IPS-20b (cell line): Measurements from ENCODE around the gene CREB3L2.
"Not testable (repeated sequence)": the region's sequence is repeated elsewhere in the genome, so short reads cannot be mapped to it uniquely, and the experiment has no call there.

Experiments
- H3K27ac ChIP-seq: one replicate; pipeline ENCODE4 v1.5.1; 2013; ENCODE audit warnings: low read length
- H3K27me3 ChIP-seq: 2 replicates; pipeline ENCODE4 v1.6.1; 2013; ENCODE audit warnings: mild to moderate bottlenecking, low read length, inconsistent platforms; ENCODE audit not compliant: insufficient read depth
- H3K36me3 ChIP-seq: 2 replicates; pipeline ENCODE4 v1.6.1; 2013; ENCODE audit warnings: low read depth, mild to moderate bottlenecking, inconsistent platforms, low read length, moderate library complexity; ENCODE audit not compliant: insufficient read depth
- H3K4me1 ChIP-seq: 2 replicates; pipeline ENCODE4 v1.6.1; 2013; ENCODE audit warnings: mild to moderate bottlenecking, control low read depth, inconsistent platforms, low read length, moderate library complexity; ENCODE audit not compliant: insufficient read depth
- H3K4me3 ChIP-seq: 2 replicates; pipeline ENCODE4 v1.5.1; 2013; ENCODE audit warnings: mild to moderate bottlenecking, low read length, inconsistent platforms
- H3K9ac ChIP-seq: 2 replicates; pipeline ENCODE4 v1.6.1; 2013; ENCODE audit warnings: low read depth, mild to moderate bottlenecking, inconsistent platforms, low read length, moderate library complexity
- H3K9me3 ChIP-seq: 2 replicates; pipeline ENCODE4 v1.6.1; 2013; ENCODE audit warnings: mild to moderate bottlenecking, low read depth, low read length, inconsistent platforms; ENCODE audit not compliant: insufficient read depth

The CREB3L2 gene

GRCh38 chr7:137987018-137987349, 14.9 kb downstream of the CREB3L2 start:
- Histone ChIP-seq H3K27ac (no peak overlapping the region), H3K4me3 (no peak overlapping the region)

GRCh38 chr7:137986252-137987017, 15.5 kb downstream of the CREB3L2 start:
- Histone ChIP-seq H3K4me3 (no peak overlapping the region), H3K4me1 (peaks cover 11% of the 10 kb centered on the region; the same call in 1 of the 2 replicates), H3K36me3 (no peaks in the 10 kb centered on the region; the same call in 1 of the 2 replicates), H3K27ac (no peak overlapping the region), H3K9ac (no peak overlapping the region), H3K27me3 (no peaks in the 10 kb centered on the region), H3K9me3 (no peaks in the 10 kb centered on the region)

More at GRCh38 chr7:137987018-137987349, 14.9 kb downstream of the CREB3L2 start:
- no peak overlapping the region for H3K9ac ChIP-seq
- peaks cover 11% of the 10 kb centered on the region; the same call in 1 of the 2 replicates for H3K4me1 ChIP-seq
- H3K36me3 ChIP-seq = no peaks in the 10 kb centered on the region; the same call in 1 of the 2 replicates
- no peaks in the 10 kb centered on the region for H3K9me3 ChIP-seq
- no peaks in the 10 kb centered on the region for H3K27me3 ChIP-seq

DNA sequence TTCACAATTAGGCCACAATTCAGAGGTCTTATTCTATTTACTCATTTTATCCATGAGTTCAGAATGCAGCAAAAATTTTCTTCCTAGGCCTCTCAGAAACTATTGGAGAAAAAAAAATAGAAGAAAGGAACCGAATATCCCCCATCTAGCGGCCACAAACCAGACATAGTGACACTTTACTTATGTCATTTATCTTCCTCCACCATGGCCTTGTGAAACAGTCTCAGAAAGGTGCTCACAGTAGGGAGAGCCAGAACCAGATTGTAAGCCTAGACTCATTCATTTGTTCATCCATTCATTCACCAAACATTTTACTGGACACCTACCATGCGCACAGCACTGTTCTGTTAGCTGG, 16.0 kb downstream of the CREB3L2 start:
- Histone ChIP-seq H3K36me3 (no peaks in the 10 kb centered on the region; the same call in 1 of the 2 replicates), H3K27ac (no peak overlapping the region), H3K4me3 (no peak overlapping the region), H3K9me3 (no peaks in the 10 kb centered on the region), H3K4me1 (peaks cover 11% of the 10 kb centered on the region; the same call in 1 of the 2 replicates), H3K9ac (no peak overlapping the region), H3K27me3 (no peaks in the 10 kb centered on the region)

- H3K9ac ChIP-seq = no peak overlapping the region
- H3K4me3 ChIP-seq = no peak overlapping the region
- H3K36me3 ChIP-seq = no peaks in the 10 kb centered on the region; the same call in 1 of the 2 replicates
- peaks cover 6% of the 10 kb centered on the region; the same call in 1 of the 2 replicates for H3K4me1 ChIP-seq
- no peaks in the 10 kb centered on the region for H3K9me3 ChIP-seq
- H3K27me3 ChIP-seq = no peaks in the 10 kb centered on the region
- no peak overlapping the region for H3K27ac ChIP-seq
These were observed 16.5 kb downstream of the CREB3L2 start for GRCh38 chr7:137985253-137985896.

GRCh38 chr7:137984181-137985041, 17.5 kb downstream of the CREB3L2 start:
- Histone ChIP-seq H3K4me1 (0 out of 2 replicates have a peak, but pooled peaks cover 2% of the 10 kb centered on the region), H3K4me3 (no peak overlapping the region), H3K27ac (no peak overlapping the region), H3K36me3 (no peaks in the 10 kb centered on the region; the same call in 1 of the 2 replicates), H3K9ac (no peak overlapping the region), H3K9me3 (no peaks in the 10 kb centered on the region), H3K27me3 (no peaks in the 10 kb centered on the region)

DNA sequence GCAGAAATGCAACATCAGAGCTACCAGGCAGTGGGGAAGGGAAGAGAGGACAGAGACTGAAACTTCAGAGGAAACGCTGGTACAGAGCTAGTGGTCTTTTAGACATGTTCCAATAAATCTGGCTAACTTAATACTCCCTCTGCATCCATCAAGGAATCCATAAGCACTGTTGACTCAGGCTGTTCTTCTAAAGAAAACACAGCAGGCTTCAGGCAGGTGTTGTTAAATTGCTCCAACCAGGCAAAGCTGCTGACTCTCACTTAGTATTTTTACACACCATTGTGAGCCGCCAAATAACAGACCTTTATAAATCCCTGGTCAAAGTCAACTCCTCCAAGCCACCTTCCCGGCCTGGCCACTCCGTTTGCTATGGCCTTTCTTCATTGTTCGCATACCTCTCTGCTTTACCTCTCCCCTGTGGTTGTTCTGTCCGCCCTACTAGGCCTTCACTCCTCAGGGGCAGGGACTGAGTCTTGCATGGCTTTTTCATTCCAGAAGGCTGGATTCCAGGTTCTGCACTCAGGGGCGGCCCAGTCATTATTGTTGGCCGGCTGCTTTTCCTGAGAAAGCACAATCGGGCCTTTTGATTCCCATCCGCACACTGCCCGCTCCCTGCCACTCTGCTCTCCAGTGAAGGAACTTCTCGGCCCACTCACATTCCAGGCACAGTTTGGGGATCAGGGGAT, 18.4 kb downstream of the CREB3L2 start:
- 0 out of 2 replicates have a peak, but pooled peaks cover 2% of the 10 kb centered on the region for H3K4me1 ChIP-seq
- no peaks in the 10 kb centered on the region; the same call in 1 of the 2 replicates for H3K36me3 ChIP-seq
- no peak overlapping the region for H3K9ac ChIP-seq
- H3K9me3 ChIP-seq = no peaks in the 10 kb centered on the region
- H3K4me3 ChIP-seq = no peak overlapping the region
- H3K27me3 ChIP-seq = no peaks in the 10 kb centered on the region
- H3K27ac ChIP-seq = no peak overlapping the region

- H3K9me3 ChIP-seq, H3K36me3 ChIP-seq, H3K4me1 ChIP-seq, H3K27ac ChIP-seq, H3K4me3 ChIP-seq, H3K9ac ChIP-seq, H3K27me3 ChIP-seq: not testable (repeated sequence)
These were observed 19.5 kb downstream of the CREB3L2 start for GRCh38 chr7:137982394-137982793.

DNA sequence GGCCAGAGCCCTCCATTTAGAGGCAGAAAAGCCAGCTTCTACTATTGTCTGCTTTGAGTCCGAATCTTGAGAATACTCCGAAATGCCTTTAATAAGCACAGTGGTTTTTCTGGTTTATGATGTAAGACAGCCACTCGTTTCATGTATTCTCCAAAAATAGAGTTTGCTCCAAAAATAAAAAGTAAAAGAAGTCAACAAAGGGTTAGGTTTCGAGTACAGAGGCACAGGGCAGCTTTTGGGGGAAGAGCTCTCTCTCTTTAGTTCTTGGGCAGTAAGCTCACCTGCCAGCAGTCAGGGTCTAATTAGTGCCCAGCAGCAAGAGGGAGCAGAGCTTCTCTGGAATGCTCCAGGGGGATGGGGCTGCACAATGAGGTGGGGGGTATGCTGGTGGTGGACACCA, 20.2 kb downstream of the CREB3L2 start:
- 0 out of 2 replicates have a peak, but pooled peaks cover 1% of the 10 kb centered on the region for H3K4me1 ChIP-seq
- H3K27ac ChIP-seq = no peak overlapping the region
- no peaks in the 10 kb centered on the region for H3K27me3 ChIP-seq
- H3K9me3 ChIP-seq = no peaks in the 10 kb centered on the region
- no peak overlapping the region for H3K4me3 ChIP-seq
- H3K36me3 ChIP-seq = no peaks in the 10 kb centered on the region; the same call in 1 of the 2 replicates
- H3K9ac ChIP-seq = no peak overlapping the region

DNA sequence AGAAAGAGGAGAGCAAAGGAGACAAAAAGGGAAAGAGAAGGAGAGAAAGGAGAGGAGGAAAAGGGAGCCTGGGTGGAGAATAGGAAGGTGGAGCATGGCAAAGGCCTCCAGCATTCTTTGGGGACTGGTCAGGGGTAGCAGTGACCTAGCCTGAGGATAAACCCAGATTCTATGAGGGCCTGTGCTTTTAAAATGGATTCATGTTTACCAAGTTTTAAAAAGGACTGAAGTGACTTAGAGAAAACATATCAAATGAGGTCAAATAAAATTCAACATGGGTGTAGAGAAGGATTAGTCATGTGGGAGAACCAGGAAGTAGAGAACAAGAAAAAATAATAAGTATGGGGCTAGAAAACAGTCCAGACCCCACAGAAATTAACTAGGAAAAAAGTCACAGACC, 20.7 kb downstream of the CREB3L2 start:
- Histone ChIP-seq H3K9me3 (no peaks in the 10 kb centered on the region), H3K36me3 (no peaks in the 10 kb centered on the region; the same call in 1 of the 2 replicates), H3K4me1 (no peaks in the 10 kb centered on the region), H3K27ac (no peak overlapping the region), H3K9ac (no peak overlapping the region), H3K4me3 (no peak overlapping the region), H3K27me3 (no peaks in the 10 kb centered on the region)

- Histone ChIP-seq H3K27me3 (no peaks in the 10 kb centered on the region), H3K36me3 (no peaks in the 10 kb centered on the region; the same call in 1 of the 2 replicates), H3K9ac (no peak overlapping the region), H3K4me3 (no peak overlapping the region), H3K27ac (no peak overlapping the region), H3K4me1 (no peaks in the 10 kb centered on the region), H3K9me3 (no peaks in the 10 kb centered on the region)
These were observed 21.6 kb downstream of the CREB3L2 start for GRCh38 chr7:137980308-137980707.
